SK-N-SH (cell line): ENCODE results near the gene MC2R. TPM values are rescaled to one million over a fixed set of nuclear protein-coding genes. Genes with fewer than 3 reads are reported as not detected.

Experiments used
- CTCF ChIA-PET: fragments of 300-600, 350-600 bp; formaldehyde crosslinking; extraction: SDS; loops from one replicate; lab custom pipeline; 2021; lab: Yijun Ruan, JAX
- POLR2A ChIA-PET: fragments of 350-600 bp; sonication (Branson Sonifier 250); formaldehyde crosslinking; extraction: SDS; loops from one replicate; lab custom pipeline; 2020; ENCODE audit warnings: antibody characterized with exemption, inconsistent platforms; lab: Yijun Ruan, JAX
- DNase-seq: peaks from one replicate; pipeline ENCODE4 v3.0.0; 2012
- H2AFZ ChIP-seq: fragments of 200-600 bp; sonication (generic); 2 replicates; pipeline ENCODE4 v1.8.1; 2016; ENCODE audit warnings: antibody characterized with exemption, mild to moderate bottlenecking, low read depth
- H3F3A ChIP-seq: fragments of 200-600 bp; sonication (generic); replicated peaks from 2 replicates; pipeline ENCODE3; 2016; ENCODE audit warnings: antibody characterized with exemption, mild to moderate bottlenecking; ENCODE audit not compliant: insufficient read depth
- H3K27ac ChIP-seq, 2 experiments: fragments of 200-500 bp in 1 of 2; fragments of 200-600 bp in 1 of 2; sonication (Bioruptor generic) in 1 of 2; sonication (generic), shearing (Covaris generic) in 1 of 2; 2 replicates each; pipeline versions ENCODE4 v1.5.1 to v1.6.1; 2014 to 2016; ENCODE audit warnings: low read depth in 2 of 2, inconsistent platforms in 1 of 2, low read length in 1 of 2, mild to moderate bottlenecking in 1 of 2, mixed read lengths in 1 of 2
- H3K27me3 ChIP-seq: fragments of 200-600 bp; sonication (generic), shearing (Covaris generic); 2 replicates; pipeline ENCODE4 v1.6.1; 2016; ENCODE audit warnings: mixed run types; ENCODE audit not compliant: insufficient read depth
- H3K36me3 ChIP-seq, 2 experiments: fragments of 200-500 bp in 1 of 2; fragments of 200-600 bp in 1 of 2; sonication (Bioruptor generic) in 1 of 2; sonication (generic) in 1 of 2; replicated peaks in 1 of 2; 2 replicates each; pipeline versions ENCODE3 to v1.5.1; 2014 to 2016; ENCODE audit warnings: low read length in 1 of 2, mild to moderate bottlenecking in 1 of 2; ENCODE audit not compliant: insufficient read depth in 2 of 2, control insufficient read depth in 1 of 2
- H3K4me1 ChIP-seq, 2 experiments: fragments of 200-500 bp in 1 of 2; fragments of 200-600 bp in 1 of 2; sonication (Bioruptor generic) in 1 of 2; sonication (generic), shearing (Covaris generic) in 1 of 2; 2 replicates each; pipeline versions ENCODE4 v1.5.1 to v1.6.1; 2014 to 2016; ENCODE audit warnings: low read depth in 1 of 2, low read length in 1 of 2, mixed run types in 1 of 2; ENCODE audit not compliant: insufficient read depth in 2 of 2, control insufficient read depth in 1 of 2
- H3K4me2 ChIP-seq: fragments of 200-600 bp; sonication (generic), shearing (Covaris generic); 2 replicates; pipeline ENCODE4 v1.6.1; 2017; ENCODE audit warnings: mixed run types
- H3K4me3 ChIP-seq, 2 experiments: fragments of 200-500 bp in 1 of 2; fragments of 200-600 bp in 1 of 2; sonication (Bioruptor generic) in 1 of 2; sonication (generic), shearing (Covaris generic) in 1 of 2; 2 replicates each; pipeline versions ENCODE4 v1.5.1 to v1.8.1; 2014 to 2016; ENCODE audit warnings: low read depth in 2 of 2, inconsistent platforms in 1 of 2, low read length in 1 of 2, mild to moderate bottlenecking in 1 of 2, mixed read lengths in 1 of 2, moderate library complexity in 1 of 2
- H3K79me2 ChIP-seq: fragments of 200-600 bp; sonication (generic); 2 replicates; pipeline ENCODE4 v1.8.1; 2017; ENCODE audit warnings: mild to moderate bottlenecking; ENCODE audit not compliant: insufficient read depth
- H3K9ac ChIP-seq: fragments of 200-600 bp; sonication (generic); 2 replicates; pipeline ENCODE4 v1.6.1; 2017; ENCODE audit warnings: mixed run types
- H3K9me2 ChIP-seq: fragments of 200-600 bp; sonication (generic); 2 replicates; pipeline ENCODE4 v1.6.1; 2017; ENCODE audit warnings: mixed run types
- H3K9me3 ChIP-seq: fragments of 200-600 bp; sonication (generic); 2 replicates; pipeline ENCODE4 v1.6.1; 2017; ENCODE audit warnings: mixed run types, mild to moderate bottlenecking, moderate library complexity
- H4K20me1 ChIP-seq: fragments of 200-600 bp; sonication (generic); 2 replicates; pipeline ENCODE4 v1.6.1; 2017; ENCODE audit warnings: mild to moderate bottlenecking, mixed run types; ENCODE audit not compliant: insufficient read depth
- FOSL2 ChIP-seq: IDR thresholded peaks from 2 replicates; pipeline ENCODE4 v1.4.0; 2012; ENCODE audit warnings: low read depth, mild to moderate bottlenecking, moderate library complexity, borderline replicate concordance
- FOXM1 ChIP-seq: IDR thresholded peaks from 2 replicates; pipeline ENCODE4 v1.4.0; 2012; ENCODE audit warnings: low read depth, mild to moderate bottlenecking
- GATA2 ChIP-seq: sonication (generic); formaldehyde crosslinking; IDR thresholded peaks from 2 replicates; pipeline ENCODE4 v1.5.0; 2020; ENCODE audit warnings: mild to moderate bottlenecking, missing genetic modification reagents
- JUND ChIP-seq: IDR thresholded peaks from 2 replicates; pipeline ENCODE4 v1.4.0; 2012
- MAX ChIP-seq: IDR thresholded peaks from 2 replicates; pipeline ENCODE4 v1.4.0; 2012; ENCODE audit warnings: low read depth
- MEF2A ChIP-seq: IDR thresholded peaks from 2 replicates; pipeline ENCODE4 v1.4.0; 2012; ENCODE audit warnings: low read depth, borderline replicate concordance
- MXI1 ChIP-seq: IDR thresholded peaks from 2 replicates; pipeline ENCODE4 v1.6.1; 2012; ENCODE audit warnings: mild to moderate bottlenecking, low read depth, low read length, improper control_type of control experiment
- NFIC ChIP-seq: IDR thresholded peaks from 2 replicates; pipeline ENCODE4 v1.4.0; 2012; ENCODE audit warnings: borderline replicate concordance
- POLR2AphosphoS5 ChIP-seq: IDR thresholded peaks from 2 replicates; pipeline ENCODE4 v1.6.1; 2012; ENCODE audit warnings: low read depth, low read length
- RAD21 ChIP-seq: IDR thresholded peaks from 2 replicates; pipeline ENCODE4 v1.6.1; 2012; ENCODE audit warnings: mild to moderate bottlenecking, low read length
- RCOR1 ChIP-seq: fragments of 150-350 bp; IDR thresholded peaks from 2 replicates; pipeline ENCODE4 v1.6.1; 2017; ENCODE audit warnings: antibody characterized with exemption, low read length
- RFX5 ChIP-seq: IDR thresholded peaks from 2 replicates; pipeline ENCODE4 v1.6.1; 2012; ENCODE audit warnings: mild to moderate bottlenecking, improper control_type of control experiment, low read length
- RXRA ChIP-seq: IDR thresholded peaks from 2 replicates; pipeline ENCODE4 v1.4.0; 2012; ENCODE audit warnings: low read depth, mild to moderate bottlenecking, borderline replicate concordance
- SIN3A ChIP-seq: IDR thresholded peaks from 2 replicates; pipeline ENCODE4 v1.6.1; 2012; ENCODE audit warnings: low read depth, mild to moderate bottlenecking, low read length, moderate library complexity, borderline replicate concordance
- TAF1 ChIP-seq: IDR thresholded peaks from 2 replicates; pipeline ENCODE4 v1.6.1; 2012; ENCODE audit warnings: low read depth, mild to moderate bottlenecking, low read length, moderate library complexity, borderline replicate concordance
- TCF12 ChIP-seq: IDR thresholded peaks from 2 replicates; pipeline ENCODE4 v1.4.0; 2012
- USF1 ChIP-seq: IDR thresholded peaks from 2 replicates; pipeline ENCODE4 v1.4.0; 2012; ENCODE audit warnings: low read depth, borderline replicate concordance
- YY1 ChIP-seq: IDR thresholded peaks from 2 replicates; pipeline ENCODE4 v1.4.0; 2012; ENCODE audit warnings: low read depth, mild to moderate bottlenecking
- WGBS: methylation state at CpG from one replicate; pipeline ENCODE4 v1.1.6; 2017; ENCODE audit warnings: low lambda C conversion rate; 5-methylcytosine and 5-hydroxymethylcytosine counted together
- polyA plus RNA-seq, 3 experiments: library from polyadenylated mRNA; depleted of rRNA; stranded (reverse); fragments of >200 nt; gene quantifications; 2 replicates each; pipeline ENCODE4 v1.2.3, GENCODE V29; 2012
- TF ChIP-seq, protein P1 (sequence below): IDR thresholded peaks from 2 replicates; pipeline ENCODE4; 2012
- TF ChIP-seq, protein P2 (sequence below): fragments of 200-600 bp; sonication (generic); IDR thresholded peaks from 2 replicates; pipeline ENCODE4 v1.6.1; 2017; ENCODE audit warnings: antibody characterized with exemption, mild to moderate bottlenecking, moderate library complexity
- TF ChIP-seq, protein P3 (sequence below): IDR thresholded peaks from 2 replicates; pipeline ENCODE4 v1.6.1; 2012; ENCODE audit warnings: mild to moderate bottlenecking, low read depth, low read length, moderate library complexity
- TF ChIP-seq, protein P4 (sequence below): IDR thresholded peaks from 2 replicates; pipeline ENCODE4 v1.4.0; 2012; ENCODE audit warnings: low read depth, borderline replicate concordance

MC2R gene
- polyA plus RNA-seq, 1 of the 3 experiments (the other 2 are of a cell fraction), result not detected

- TF ChIP-seq, protein P1, sequence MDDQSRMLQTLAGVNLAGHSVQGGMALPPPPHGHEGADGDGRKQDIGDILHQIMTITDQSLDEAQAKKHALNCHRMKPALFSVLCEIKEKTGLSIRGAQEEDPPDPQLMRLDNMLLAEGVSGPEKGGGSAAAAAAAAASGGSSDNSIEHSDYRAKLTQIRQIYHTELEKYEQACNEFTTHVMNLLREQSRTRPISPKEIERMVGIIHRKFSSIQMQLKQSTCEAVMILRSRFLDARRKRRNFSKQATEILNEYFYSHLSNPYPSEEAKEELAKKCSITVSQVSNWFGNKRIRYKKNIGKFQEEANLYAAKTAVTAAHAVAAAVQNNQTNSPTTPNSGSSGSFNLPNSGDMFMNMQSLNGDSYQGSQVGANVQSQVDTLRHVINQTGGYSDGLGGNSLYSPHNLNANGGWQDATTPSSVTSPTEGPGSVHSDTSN, result no peak
- TF ChIP-seq FOSL2 (no peak), TCF12 (no peak), POLR2AphosphoS5 (no peak), NFIC (no peak), RCOR1 (no peak)
Observed at GRCh38 chr18:13940326-13940725, 25.0 kb upstream of the MC2R start (continued).

DNA sequence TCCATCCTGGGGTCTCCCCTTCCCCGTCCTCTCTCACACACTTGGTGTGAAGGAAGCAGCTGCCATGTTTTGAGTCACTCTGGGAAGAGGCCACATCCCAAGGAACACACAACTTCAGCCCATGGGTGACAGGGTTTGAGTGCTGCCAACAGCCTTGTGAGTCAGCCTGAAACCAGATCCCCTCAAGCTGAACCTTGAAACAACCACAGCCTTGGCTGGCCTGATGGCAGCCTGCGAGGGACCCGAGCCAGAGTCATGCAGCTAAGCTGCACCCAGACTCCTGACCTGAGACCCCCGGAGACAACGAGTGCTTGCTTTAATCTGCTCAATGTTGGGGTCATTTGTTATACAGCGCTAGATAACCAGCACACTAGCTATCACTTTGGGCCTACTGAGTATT lies 19.3 kb upstream of the MC2R start:
- no peak overlapping the region for H3K4me2 ChIP-seq
- H2AFZ ChIP-seq, result no peak overlapping the region
- H3K4me3 ChIP-seq, result no peak overlapping the region
- no peaks in the 10 kb centered on the region for H4K20me1 ChIP-seq
- H3K9me2 ChIP-seq, result no peaks in the 10 kb centered on the region
- POLR2A ChIA-PET, result no interaction called here
- no peaks in the 10 kb centered on the region for H3K27me3 ChIP-seq
- H3K79me2 ChIP-seq, result no peaks in the 10 kb centered on the region
- no peak for DNase-seq
- 3% methylated on average over 6 of the region's 6 CpGs for WGBS
- CTCF ChIA-PET, result no interaction called here
- TF ChIP-seq RCOR1 (no peak), RAD21 (no peak), MAX (no peak), RXRA (no peak), RFX5 (no peak), POLR2AphosphoS5 (no peak), MEF2A (no peak), FOXM1 (no peak), SIN3A (no peak), GATA2 (CRISPR knock-in tag) (no peak), FOSL2 (no peak), TAF1 (no peak), YY1 (no peak), USF1 (no peak), MXI1 (no peak), JUND (no peak)
- TF ChIP-seq, protein P2, sequence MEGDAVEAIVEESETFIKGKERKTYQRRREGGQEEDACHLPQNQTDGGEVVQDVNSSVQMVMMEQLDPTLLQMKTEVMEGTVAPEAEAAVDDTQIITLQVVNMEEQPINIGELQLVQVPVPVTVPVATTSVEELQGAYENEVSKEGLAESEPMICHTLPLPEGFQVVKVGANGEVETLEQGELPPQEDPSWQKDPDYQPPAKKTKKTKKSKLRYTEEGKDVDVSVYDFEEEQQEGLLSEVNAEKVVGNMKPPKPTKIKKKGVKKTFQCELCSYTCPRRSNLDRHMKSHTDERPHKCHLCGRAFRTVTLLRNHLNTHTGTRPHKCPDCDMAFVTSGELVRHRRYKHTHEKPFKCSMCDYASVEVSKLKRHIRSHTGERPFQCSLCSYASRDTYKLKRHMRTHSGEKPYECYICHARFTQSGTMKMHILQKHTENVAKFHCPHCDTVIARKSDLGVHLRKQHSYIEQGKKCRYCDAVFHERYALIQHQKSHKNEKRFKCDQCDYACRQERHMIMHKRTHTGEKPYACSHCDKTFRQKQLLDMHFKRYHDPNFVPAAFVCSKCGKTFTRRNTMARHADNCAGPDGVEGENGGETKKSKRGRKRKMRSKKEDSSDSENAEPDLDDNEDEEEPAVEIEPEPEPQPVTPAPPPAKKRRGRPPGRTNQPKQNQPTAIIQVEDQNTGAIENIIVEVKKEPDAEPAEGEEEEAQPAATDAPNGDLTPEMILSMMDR, result no peak
- TF ChIP-seq, protein P3, sequence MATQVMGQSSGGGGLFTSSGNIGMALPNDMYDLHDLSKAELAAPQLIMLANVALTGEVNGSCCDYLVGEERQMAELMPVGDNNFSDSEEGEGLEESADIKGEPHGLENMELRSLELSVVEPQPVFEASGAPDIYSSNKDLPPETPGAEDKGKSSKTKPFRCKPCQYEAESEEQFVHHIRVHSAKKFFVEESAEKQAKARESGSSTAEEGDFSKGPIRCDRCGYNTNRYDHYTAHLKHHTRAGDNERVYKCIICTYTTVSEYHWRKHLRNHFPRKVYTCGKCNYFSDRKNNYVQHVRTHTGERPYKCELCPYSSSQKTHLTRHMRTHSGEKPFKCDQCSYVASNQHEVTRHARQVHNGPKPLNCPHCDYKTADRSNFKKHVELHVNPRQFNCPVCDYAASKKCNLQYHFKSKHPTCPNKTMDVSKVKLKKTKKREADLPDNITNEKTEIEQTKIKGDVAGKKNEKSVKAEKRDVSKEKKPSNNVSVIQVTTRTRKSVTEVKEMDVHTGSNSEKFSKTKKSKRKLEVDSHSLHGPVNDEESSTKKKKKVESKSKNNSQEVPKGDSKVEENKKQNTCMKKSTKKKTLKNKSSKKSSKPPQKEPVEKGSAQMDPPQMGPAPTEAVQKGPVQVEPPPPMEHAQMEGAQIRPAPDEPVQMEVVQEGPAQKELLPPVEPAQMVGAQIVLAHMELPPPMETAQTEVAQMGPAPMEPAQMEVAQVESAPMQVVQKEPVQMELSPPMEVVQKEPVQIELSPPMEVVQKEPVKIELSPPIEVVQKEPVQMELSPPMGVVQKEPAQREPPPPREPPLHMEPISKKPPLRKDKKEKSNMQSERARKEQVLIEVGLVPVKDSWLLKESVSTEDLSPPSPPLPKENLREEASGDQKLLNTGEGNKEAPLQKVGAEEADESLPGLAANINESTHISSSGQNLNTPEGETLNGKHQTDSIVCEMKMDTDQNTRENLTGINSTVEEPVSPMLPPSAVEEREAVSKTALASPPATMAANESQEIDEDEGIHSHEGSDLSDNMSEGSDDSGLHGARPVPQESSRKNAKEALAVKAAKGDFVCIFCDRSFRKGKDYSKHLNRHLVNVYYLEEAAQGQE, result no peak
- TF ChIP-seq, protein P1, result no peak
- TF ChIP-seq, protein P4, sequence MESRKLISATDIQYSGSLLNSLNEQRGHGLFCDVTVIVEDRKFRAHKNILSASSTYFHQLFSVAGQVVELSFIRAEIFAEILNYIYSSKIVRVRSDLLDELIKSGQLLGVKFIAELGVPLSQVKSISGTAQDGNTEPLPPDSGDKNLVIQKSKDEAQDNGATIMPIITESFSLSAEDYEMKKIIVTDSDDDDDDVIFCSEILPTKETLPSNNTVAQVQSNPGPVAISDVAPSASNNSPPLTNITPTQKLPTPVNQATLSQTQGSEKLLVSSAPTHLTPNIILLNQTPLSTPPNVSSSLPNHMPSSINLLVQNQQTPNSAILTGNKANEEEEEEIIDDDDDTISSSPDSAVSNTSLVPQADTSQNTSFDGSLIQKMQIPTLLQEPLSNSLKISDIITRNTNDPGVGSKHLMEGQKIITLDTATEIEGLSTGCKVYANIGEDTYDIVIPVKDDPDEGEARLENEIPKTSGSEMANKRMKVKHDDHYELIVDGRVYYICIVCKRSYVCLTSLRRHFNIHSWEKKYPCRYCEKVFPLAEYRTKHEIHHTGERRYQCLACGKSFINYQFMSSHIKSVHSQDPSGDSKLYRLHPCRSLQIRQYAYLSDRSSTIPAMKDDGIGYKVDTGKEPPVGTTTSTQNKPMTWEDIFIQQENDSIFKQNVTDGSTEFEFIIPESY, result no peak
- H3K9ac ChIP-seq, result no peak overlapping the region
- H3K36me3 ChIP-seq, result no peaks in the 10 kb centered on the region
- H3F3A ChIP-seq, result no peaks in the 10 kb centered on the region
- H3K27ac ChIP-seq, result no peak overlapping the region
- no peaks in the 10 kb centered on the region for H3K9me3 ChIP-seq
- H3K4me1 ChIP-seq, result no peaks in the 10 kb centered on the region
